Keratinocyte (primary cell): ENCODE results near the gene DAO. TPM values are rescaled to one million over a fixed set of nuclear protein-coding genes. Genes with fewer than 3 reads are reported as not detected.

Experiments used
- DNase-seq: peaks from one replicate; pipeline ENCODE4 v3.0.0-alpha.2; 2011; ENCODE audit warnings: low read depth, missing footprints, low spot score
- FAIRE-seq: peaks from 2 replicates; lab custom pipeline; 2011; peaks lifted over from hg19 to GRCh38; lab: Jason Lieb, UNC
- H2AFZ ChIP-seq: 2 replicates; pipeline ENCODE4 v1.6.0; 2012; ENCODE audit warnings: low read length, control low read depth, inconsistent platforms; ENCODE audit not compliant: control insufficient read depth
- H3K27ac ChIP-seq: 2 replicates; pipeline ENCODE4 v1.5.1; 2011; ENCODE audit warnings: low read length; ENCODE audit not compliant: control insufficient read depth, insufficient read depth
- H3K27me3 ChIP-seq: 3 replicates; pipeline ENCODE4 v1.6.0; 2011; ENCODE audit warnings: low read length; ENCODE audit not compliant: control insufficient read depth, insufficient read depth; ENCODE audit errors: extremely low read depth
- H3K36me3 ChIP-seq, 2 experiments: 2 replicates in 1 of 2; 3 replicates in 1 of 2; pipeline ENCODE4 v1.5.1; 2011; ENCODE audit warnings: low read length in 2 of 2, mild to moderate bottlenecking in 1 of 2; ENCODE audit not compliant: control insufficient read depth in 2 of 2, insufficient read depth in 2 of 2; ENCODE audit errors: extremely low read depth in 1 of 2
- H3K4me1 ChIP-seq: 3 replicates; pipeline ENCODE4 v1.5.1; 2011; ENCODE audit warnings: low read length; ENCODE audit not compliant: control insufficient read depth, insufficient read depth; ENCODE audit errors: extremely low read depth
- H3K4me2 ChIP-seq: 3 replicates; pipeline ENCODE4 v1.6.0; 2011; ENCODE audit warnings: low read depth, low read length; ENCODE audit not compliant: control insufficient read depth, insufficient read depth; ENCODE audit errors: extremely low read depth
- H3K4me3 ChIP-seq, 3 experiments: fragments of 200-600 bp in 1 of 3; sonication (generic) in 1 of 3; 2 replicates in 2 of 3; 3 replicates in 1 of 3; pipeline ENCODE4 v1.5.1; 2011 to 2016; ENCODE audit warnings: low read length in 3 of 3, mild to moderate bottlenecking in 3 of 3, control low read depth in 2 of 3, inconsistent platforms in 1 of 3, low read depth in 1 of 3, mixed read lengths in 1 of 3, mixed run types in 1 of 3, moderate library complexity in 1 of 3; ENCODE audit not compliant: control insufficient read depth in 2 of 3, insufficient read depth in 2 of 3; ENCODE audit errors: extremely low read depth in 1 of 3
- H3K79me2 ChIP-seq: 2 replicates; pipeline ENCODE4 v1.6.0; 2012; ENCODE audit warnings: low read length; ENCODE audit not compliant: control insufficient read depth, insufficient read depth
- H3K9ac ChIP-seq: 3 replicates; pipeline ENCODE4 v1.6.0; 2011; ENCODE audit warnings: low read length; ENCODE audit not compliant: control insufficient read depth, insufficient read depth; ENCODE audit errors: extremely low read depth
- H3K9me1 ChIP-seq: 3 replicates; pipeline ENCODE4 v1.6.0; 2011; ENCODE audit warnings: low read length; ENCODE audit not compliant: control insufficient read depth, insufficient read depth; ENCODE audit errors: extremely low read depth
- H3K9me3 ChIP-seq: 2 replicates; pipeline ENCODE4 v1.5.1; 2012; ENCODE audit warnings: low read depth, low read length; ENCODE audit not compliant: control insufficient read depth
- H4K20me1 ChIP-seq: 3 replicates; pipeline ENCODE4 v1.6.0; 2011; ENCODE audit warnings: low read length; ENCODE audit not compliant: control insufficient read depth, insufficient read depth; ENCODE audit errors: extremely low read depth
- EZH2 ChIP-seq: IDR thresholded peaks from one replicate; pipeline ENCODE4 v1.6.1; 2012; ENCODE audit warnings: inconsistent platforms, mild to moderate bottlenecking, low read length, moderate library complexity
- dilution Hi-C: fragments of 300-500 bp; cut with MboI; formaldehyde crosslinking; loops from one replicate; pipeline ENCODE4 v1.7.0; 2020; ENCODE audit warnings: low sequenced_read_pairs; ENCODE audit not compliant: extremely low pct_ligation_motif_present
- polyA plus RNA-seq, 5 experiments: library from polyadenylated mRNA; depleted of rRNA in 3 of 5; stranded (reverse) in 3 of 5; stranded (forward) in 1 of 5; unstranded in 1 of 5; fragments of >200 nt; gene quantifications; 1 replicate in 1 of 5; 2 replicates in 3 of 5; 3 replicates in 1 of 5; pipeline versions ENCODE4 v1.2.1 to v1.2.3, GENCODE V29; 2011 to 2012; ENCODE audit warnings: missing spikeins in 2 of 5, low read depth in 1 of 5, low replicate concordance in 1 of 5
- TF ChIP-seq, protein P1 (sequence below), 3 experiments: IDR thresholded peaks in 1 of 3; conservative IDR thresholded peaks in 1 of 3; optimal IDR thresholded peaks in 1 of 3; 2 replicates in 2 of 3; 3 replicates in 1 of 3; pipeline versions ENCODE3 to v1.5.1; 2011; ENCODE audit warnings: low read length in 3 of 3, mild to moderate bottlenecking in 3 of 3, moderate library complexity in 2 of 3, control low read depth in 1 of 3, inconsistent platforms in 1 of 3; ENCODE audit not compliant: insufficient read depth in 2 of 3; ENCODE audit errors: extremely low read depth in 1 of 3

Gene DAO
- polyA plus RNA-seq, 1 donor (not counting 4 experiments of a cell fraction or from before 2014, with no cell fraction given) = not detected

DNA sequence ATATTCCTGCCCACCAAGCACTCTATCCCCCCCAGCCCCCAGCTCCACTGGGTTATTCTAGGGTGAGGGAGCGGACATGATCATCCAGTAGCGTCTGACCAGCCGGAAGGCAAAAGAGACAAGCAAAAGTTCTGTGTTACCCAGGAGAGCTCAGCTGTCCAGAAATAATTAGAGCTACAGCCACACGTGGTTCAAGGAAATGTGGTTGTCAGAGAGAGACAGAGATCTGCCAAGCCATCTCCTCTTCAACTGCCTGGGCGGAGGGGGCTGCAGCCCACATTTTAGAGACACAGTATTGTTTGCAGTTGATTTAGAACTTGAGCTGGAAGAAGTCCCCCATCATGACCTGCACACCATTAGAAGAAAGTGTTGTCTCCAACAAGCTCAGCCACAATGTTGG, 30.4 kb downstream of the DAO start:
- Histone ChIP-seq H3K9ac (no peak overlapping the region), H3K9me3 (no peaks in the 10 kb centered on the region), H3K36me3 (no peaks in the 10 kb centered on the region), H3K79me2 (no peaks in the 10 kb centered on the region), H2AFZ (no peak overlapping the region), H3K4me3 (no peak overlapping the region), H4K20me1 (no peaks in the 10 kb centered on the region), H3K27me3 (no peaks in the 10 kb centered on the region), H3K4me1 (no peaks in the 10 kb centered on the region), H3K4me2 (no peak overlapping the region), H3K27ac (no peak overlapping the region), H3K9me1 (no peaks in the 10 kb centered on the region)
- dilution Hi-C loops = no loop called here
- no peak for DNase-seq
- no peak for FAIRE-seq
- no peak for TF ChIP-seq EZH2
- TF ChIP-seq, protein P1, sequence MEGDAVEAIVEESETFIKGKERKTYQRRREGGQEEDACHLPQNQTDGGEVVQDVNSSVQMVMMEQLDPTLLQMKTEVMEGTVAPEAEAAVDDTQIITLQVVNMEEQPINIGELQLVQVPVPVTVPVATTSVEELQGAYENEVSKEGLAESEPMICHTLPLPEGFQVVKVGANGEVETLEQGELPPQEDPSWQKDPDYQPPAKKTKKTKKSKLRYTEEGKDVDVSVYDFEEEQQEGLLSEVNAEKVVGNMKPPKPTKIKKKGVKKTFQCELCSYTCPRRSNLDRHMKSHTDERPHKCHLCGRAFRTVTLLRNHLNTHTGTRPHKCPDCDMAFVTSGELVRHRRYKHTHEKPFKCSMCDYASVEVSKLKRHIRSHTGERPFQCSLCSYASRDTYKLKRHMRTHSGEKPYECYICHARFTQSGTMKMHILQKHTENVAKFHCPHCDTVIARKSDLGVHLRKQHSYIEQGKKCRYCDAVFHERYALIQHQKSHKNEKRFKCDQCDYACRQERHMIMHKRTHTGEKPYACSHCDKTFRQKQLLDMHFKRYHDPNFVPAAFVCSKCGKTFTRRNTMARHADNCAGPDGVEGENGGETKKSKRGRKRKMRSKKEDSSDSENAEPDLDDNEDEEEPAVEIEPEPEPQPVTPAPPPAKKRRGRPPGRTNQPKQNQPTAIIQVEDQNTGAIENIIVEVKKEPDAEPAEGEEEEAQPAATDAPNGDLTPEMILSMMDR (optimal IDR thresholded peaks at IDR 0.05 in 1 of 3, IDR thresholded peaks at IDR 0.05 in 1 of 3, conservative IDR thresholded peaks at IDR 0.05 in 1 of 3; ENCODE audit: extremely low read depth in 1 of 3, insufficient read depth in 2 of 3, low read length in 3 of 3) = no peak

DNA sequence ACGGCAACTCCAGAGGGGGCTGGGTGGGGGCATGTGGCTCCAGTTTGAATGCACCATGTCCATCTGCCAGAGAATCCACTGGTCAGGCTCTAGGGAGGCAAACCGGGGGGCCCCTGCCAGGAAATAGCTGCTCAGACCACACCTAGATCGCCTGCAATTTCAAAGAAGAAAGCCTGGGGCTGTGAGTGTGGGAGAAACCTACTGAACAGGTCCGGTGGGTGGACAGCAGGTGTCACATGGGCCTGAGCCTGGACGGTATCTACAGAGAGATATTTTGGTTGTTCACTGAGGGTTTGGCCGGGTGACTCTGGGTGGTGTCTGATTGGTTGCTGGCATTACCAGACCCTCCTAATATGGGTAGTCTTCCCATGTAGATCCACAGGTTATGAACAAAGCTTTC, 32.0 kb downstream of the DAO start:
- no peaks in the 10 kb centered on the region for H3K9me1 ChIP-seq
- TF ChIP-seq, protein P1 (optimal IDR thresholded peaks at IDR 0.05 in 1 of 3, IDR thresholded peaks at IDR 0.05 in 1 of 3, conservative IDR thresholded peaks at IDR 0.05 in 1 of 3; ENCODE audit: extremely low read depth in 1 of 3, insufficient read depth in 2 of 3, low read length in 3 of 3) = no peak
- TF ChIP-seq EZH2 = no peak
- no peak overlapping the region for H3K9ac ChIP-seq
- H3K9me3 ChIP-seq = no peaks in the 10 kb centered on the region
- no peak overlapping the region for H2AFZ ChIP-seq
- H3K4me3 ChIP-seq = no peak overlapping the region
- dilution Hi-C loops = no loop called here
- no peaks in the 10 kb centered on the region for H3K4me1 ChIP-seq
- no peak overlapping the region for H3K27ac ChIP-seq
- DNase-seq (no peak), FAIRE-seq (no peak)
- H4K20me1 ChIP-seq = no peaks in the 10 kb centered on the region
- H3K36me3 ChIP-seq = no peaks in the 10 kb centered on the region
- H3K4me2 ChIP-seq = no peak overlapping the region
- no peaks in the 10 kb centered on the region for H3K27me3 ChIP-seq
- no peaks in the 10 kb centered on the region for H3K79me2 ChIP-seq
